HEK293 (cell line): ENCODE data around the gene ISY1.

ENCODE experiments used
- CTCF ChIA-PET: fragments of 350-600 bp; formaldehyde crosslinking; extraction: SDS; loops from one replicate; lab custom pipeline; 2021; ENCODE audit warnings: antibody characterized with exemption; lab: Yijun Ruan, JAX
- POLR2A ChIA-PET: fragments of 300-600 bp; formaldehyde crosslinking; extraction: SDS; loops from one replicate; lab custom pipeline; 2020; ENCODE audit warnings: antibody characterized with exemption, inconsistent platforms; lab: Yijun Ruan, JAX
- H3K27ac ChIP-seq: fragments of 200-500 bp; sonication (Bioruptor generic); 2 replicates; pipeline ENCODE4 v1.5.1; 2014; ENCODE audit warnings: low read depth, low read length, control low read depth, inconsistent platforms; ENCODE audit errors: extremely low read depth
- H3K36me3 ChIP-seq, 2 experiments: fragments of 200-500 bp in 1 of 2; sonication (Bioruptor generic) in 1 of 2; 1 replicate in 1 of 2; 2 replicates in 1 of 2; pipeline ENCODE4 v1.5.1; 2014 to 2017; ENCODE audit warnings: inconsistent platforms in 2 of 2, low read length in 2 of 2; ENCODE audit not compliant: control insufficient read depth in 2 of 2, insufficient read depth in 1 of 2
- H3K4me1 ChIP-seq: fragments of 200-500 bp; sonication (Bioruptor generic); 2 replicates; pipeline ENCODE4 v1.5.1; 2014; ENCODE audit warnings: mild to moderate bottlenecking, low read length, inconsistent platforms; ENCODE audit not compliant: control insufficient read depth, insufficient read depth
- H3K4me3 ChIP-seq: 2 replicates; pipeline ENCODE4 v1.5.1; 2011; ENCODE audit warnings: low read depth, mild to moderate bottlenecking, control low read depth, low read length, moderate library complexity
- H3K9me3 ChIP-seq: fragments of 200-500 bp; sonication (Bioruptor generic); 2 replicates; pipeline ENCODE4 v1.5.1; 2014; ENCODE audit warnings: low read depth, low read length, inconsistent platforms; ENCODE audit not compliant: control insufficient read depth, insufficient read depth
- BCL11A ChIP-seq: fragments of 450-650 bp; formaldehyde crosslinking; IDR thresholded peaks from 2 replicates; pipeline ENCODE4 v1.5.1; 2016; ENCODE audit warnings: low read depth, missing biosample characterization, missing genetic modification characterization
- GLI2 ChIP-seq: fragments of 450-650 bp; formaldehyde crosslinking; IDR thresholded peaks from 2 replicates; pipeline ENCODE4; 2017; ENCODE audit warnings: missing biosample characterization, missing genetic modification characterization, low read depth, borderline replicate concordance
- HOXA7 ChIP-seq: sonication (generic); formaldehyde crosslinking; IDR thresholded peaks from 2 replicates; pipeline ENCODE4 v1.8.1; 2022; ENCODE audit warnings: missing genetic modification reagents, borderline replicate concordance
- HOXC10 ChIP-seq: sonication (generic); formaldehyde crosslinking; IDR thresholded peaks from 2 replicates; pipeline ENCODE4 v1.8.1; 2023; ENCODE audit warnings: mild to moderate bottlenecking, missing genetic modification reagents
- KLF10 ChIP-seq: fragments of 450-650 bp; IDR thresholded peaks from 2 replicates; pipeline ENCODE4 v1.5.1; 2018; ENCODE audit warnings: missing biosample characterization, mild to moderate bottlenecking, missing genetic modification characterization
- OVOL3 ChIP-seq: fragments of 450-650 bp; formaldehyde crosslinking; IDR thresholded peaks from 2 replicates; pipeline ENCODE4 v1.5.1; 2016; ENCODE audit warnings: missing biosample characterization, missing genetic modification characterization
- RBAK ChIP-seq: fragments of 450-650 bp; formaldehyde crosslinking; IDR thresholded peaks from 2 replicates; pipeline ENCODE4 v1.5.1; 2016; ENCODE audit warnings: missing biosample characterization, missing genetic modification characterization
- SP7 ChIP-seq: fragments of 450-650 bp; formaldehyde crosslinking; IDR thresholded peaks from 2 replicates; pipeline ENCODE4 v1.5.1; 2016; ENCODE audit warnings: missing biosample characterization, missing genetic modification characterization
- ZBTB21 ChIP-seq: fragments of 450-650 bp; formaldehyde crosslinking; IDR thresholded peaks from 2 replicates; pipeline ENCODE4 v1.5.1; 2017; ENCODE audit warnings: missing biosample characterization, missing genetic modification characterization
- ZFP37 ChIP-seq: fragments of 450-650 bp; formaldehyde crosslinking; IDR thresholded peaks from 2 replicates; pipeline ENCODE4 v1.5.1; 2016; ENCODE audit warnings: missing biosample characterization, missing genetic modification characterization
- ZNF211 ChIP-seq: fragments of 450-650 bp; formaldehyde crosslinking; IDR thresholded peaks from 2 replicates; pipeline ENCODE4 v1.5.1; 2016; ENCODE audit warnings: low read depth, missing biosample characterization, missing genetic modification characterization
- ZNF221 ChIP-seq: fragments of 450-650 bp; formaldehyde crosslinking; IDR thresholded peaks from 2 replicates; pipeline ENCODE4 v1.5.1; 2017; ENCODE audit warnings: missing biosample characterization, missing genetic modification characterization, borderline replicate concordance
- ZNF239 ChIP-seq: fragments of 450-650 bp; formaldehyde crosslinking; IDR thresholded peaks from 2 replicates; pipeline ENCODE4 v1.5.1; 2016; ENCODE audit warnings: missing biosample characterization, missing genetic modification characterization
- ZNF391 ChIP-seq: fragments of 450-650 bp; formaldehyde crosslinking; IDR thresholded peaks from 2 replicates; pipeline ENCODE4 v1.5.1; 2016; ENCODE audit warnings: low read depth, missing biosample characterization, missing genetic modification characterization, borderline replicate concordance
- ZNF501 ChIP-seq: fragments of 450-650 bp; formaldehyde crosslinking; IDR thresholded peaks from 2 replicates; pipeline ENCODE4 v1.5.1; 2016; ENCODE audit warnings: missing biosample characterization, missing genetic modification characterization
- ZNF530 ChIP-seq: fragments of 450-650 bp; formaldehyde crosslinking; IDR thresholded peaks from 2 replicates; pipeline ENCODE4 v1.5.1; 2016; ENCODE audit warnings: low read depth, missing biosample characterization, missing genetic modification characterization
- ZNF544 ChIP-seq: fragments of 450-650 bp; formaldehyde crosslinking; IDR thresholded peaks from 2 replicates; pipeline ENCODE4 v1.5.0; 2017; ENCODE audit warnings: missing biosample characterization, missing genetic modification characterization
- ZNF548 ChIP-seq: fragments of 450-650 bp; formaldehyde crosslinking; IDR thresholded peaks from 2 replicates; pipeline ENCODE4 v1.5.1; 2016; ENCODE audit warnings: missing biosample characterization, missing genetic modification characterization
- ZNF558 ChIP-seq: fragments of 450-650 bp; formaldehyde crosslinking; IDR thresholded peaks from 2 replicates; pipeline ENCODE4 v1.5.1; 2016; ENCODE audit warnings: missing biosample characterization, missing genetic modification characterization
- ZNF596 ChIP-seq: fragments of 450-650 bp; IDR thresholded peaks from 2 replicates; pipeline ENCODE4 v1.5.0; 2018; ENCODE audit warnings: missing biosample characterization, mild to moderate bottlenecking, missing genetic modification characterization, moderate library complexity
- ZNF629 ChIP-seq: fragments of 450-650 bp; formaldehyde crosslinking; IDR thresholded peaks from 2 replicates; pipeline ENCODE4 v1.5.1; 2017; ENCODE audit warnings: missing biosample characterization, missing genetic modification characterization
- ZNF768 ChIP-seq: fragments of 450-650 bp; formaldehyde crosslinking; IDR thresholded peaks from 2 replicates; pipeline ENCODE4 v1.5.1; 2018; ENCODE audit warnings: missing biosample characterization, mild to moderate bottlenecking, missing genetic modification characterization
- ZNF792 ChIP-seq: fragments of 450-650 bp; formaldehyde crosslinking; IDR thresholded peaks from 2 replicates; pipeline ENCODE4 v1.5.1; 2016; ENCODE audit warnings: missing biosample characterization, missing genetic modification characterization
- ZSCAN23 ChIP-seq: fragments of 450-650 bp; formaldehyde crosslinking; IDR thresholded peaks from 2 replicates; pipeline ENCODE4 v1.5.1; 2016; ENCODE audit warnings: missing biosample characterization, missing genetic modification characterization
- TF ChIP-seq, protein P1 (sequence below): IDR thresholded peaks from 2 replicates; pipeline ENCODE4 v1.6.1; 2011; ENCODE audit warnings: mild to moderate bottlenecking, low read depth, low read length, borderline replicate concordance
- TF ChIP-seq, protein P2 (sequence below): fragments of 450-650 bp; formaldehyde crosslinking; conservative IDR thresholded peaks from 2 replicates; pipeline ENCODE4 v1.5.1; 2016; ENCODE audit warnings: low read depth, missing biosample characterization, missing genetic modification characterization
- TF ChIP-seq, protein P3 (sequence below): fragments of 450-650 bp; formaldehyde crosslinking; IDR thresholded peaks from 2 replicates; pipeline ENCODE4 v1.5.1; 2016; ENCODE audit warnings: missing biosample characterization, missing genetic modification characterization
- TF ChIP-seq, protein P4 (sequence below): fragments of 450-650 bp; formaldehyde crosslinking; IDR thresholded peaks from 2 replicates; pipeline ENCODE4 v1.5.1; 2017; ENCODE audit warnings: missing biosample characterization, missing genetic modification characterization

The ISY1 gene

DNA sequence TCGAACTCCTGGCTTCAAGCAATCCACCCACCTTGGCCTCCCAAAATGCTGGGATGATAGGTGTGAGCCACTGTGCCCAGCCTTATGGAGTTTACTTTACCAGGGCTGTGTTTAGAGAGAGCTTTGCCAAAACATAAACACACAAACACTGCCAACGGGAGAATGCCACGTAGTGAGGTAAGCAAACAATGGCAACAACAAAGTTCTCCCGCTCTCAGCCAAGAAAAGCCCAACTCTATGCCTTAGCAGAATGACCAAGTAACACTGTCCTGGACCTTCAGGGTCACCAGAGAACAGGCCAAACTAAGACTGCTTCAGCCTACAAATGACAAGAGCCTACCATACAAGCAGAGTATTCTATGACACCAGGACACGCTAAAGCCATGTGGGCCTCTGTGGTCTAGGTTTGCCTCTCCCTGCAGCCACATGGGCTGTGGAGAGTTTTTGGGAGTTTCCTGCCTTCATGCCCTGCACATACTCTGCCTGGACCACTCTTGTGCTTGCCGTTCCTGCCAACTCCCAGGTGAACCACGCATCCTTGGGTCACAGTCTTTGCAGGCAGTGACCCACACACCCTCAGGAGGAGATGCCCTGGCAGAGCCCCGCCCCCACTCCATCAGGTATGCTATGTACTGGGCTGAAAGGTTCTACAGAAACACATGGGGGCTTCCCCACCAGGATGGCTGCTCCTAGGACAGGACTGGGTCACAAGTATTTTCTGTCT lies 44.4 kb upstream of the ISY1 start:
- ChIA-PET CTCF (no interaction called here), POLR2A (no interaction called here)
- H3K36me3 ChIP-seq = no peaks in the 10 kb centered on the region
- H3K27ac ChIP-seq = no peak overlapping the region
- no peak overlapping the region for H3K4me3 ChIP-seq
- TF ChIP-seq ZNF221 (tag by site-specific recombination) (no peak), ZNF544 (tag by site-specific recombination) (no peak), ZNF501 (tag by site-specific recombination) (no peak), ZNF768 (tag by site-specific recombination) (no peak), RBAK (tag by site-specific recombination) (no peak), ZNF391 (no peak), OVOL3 (tag by site-specific recombination) (no peak), ZNF629 (no peak)
- TF ChIP-seq, protein P1, sequence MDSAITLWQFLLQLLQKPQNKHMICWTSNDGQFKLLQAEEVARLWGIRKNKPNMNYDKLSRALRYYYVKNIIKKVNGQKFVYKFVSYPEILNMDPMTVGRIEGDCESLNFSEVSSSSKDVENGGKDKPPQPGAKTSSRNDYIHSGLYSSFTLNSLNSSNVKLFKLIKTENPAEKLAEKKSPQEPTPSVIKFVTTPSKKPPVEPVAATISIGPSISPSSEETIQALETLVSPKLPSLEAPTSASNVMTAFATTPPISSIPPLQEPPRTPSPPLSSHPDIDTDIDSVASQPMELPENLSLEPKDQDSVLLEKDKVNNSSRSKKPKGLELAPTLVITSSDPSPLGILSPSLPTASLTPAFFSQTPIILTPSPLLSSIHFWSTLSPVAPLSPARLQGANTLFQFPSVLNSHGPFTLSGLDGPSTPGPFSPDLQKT = no peak
- TF ChIP-seq, protein P2, sequence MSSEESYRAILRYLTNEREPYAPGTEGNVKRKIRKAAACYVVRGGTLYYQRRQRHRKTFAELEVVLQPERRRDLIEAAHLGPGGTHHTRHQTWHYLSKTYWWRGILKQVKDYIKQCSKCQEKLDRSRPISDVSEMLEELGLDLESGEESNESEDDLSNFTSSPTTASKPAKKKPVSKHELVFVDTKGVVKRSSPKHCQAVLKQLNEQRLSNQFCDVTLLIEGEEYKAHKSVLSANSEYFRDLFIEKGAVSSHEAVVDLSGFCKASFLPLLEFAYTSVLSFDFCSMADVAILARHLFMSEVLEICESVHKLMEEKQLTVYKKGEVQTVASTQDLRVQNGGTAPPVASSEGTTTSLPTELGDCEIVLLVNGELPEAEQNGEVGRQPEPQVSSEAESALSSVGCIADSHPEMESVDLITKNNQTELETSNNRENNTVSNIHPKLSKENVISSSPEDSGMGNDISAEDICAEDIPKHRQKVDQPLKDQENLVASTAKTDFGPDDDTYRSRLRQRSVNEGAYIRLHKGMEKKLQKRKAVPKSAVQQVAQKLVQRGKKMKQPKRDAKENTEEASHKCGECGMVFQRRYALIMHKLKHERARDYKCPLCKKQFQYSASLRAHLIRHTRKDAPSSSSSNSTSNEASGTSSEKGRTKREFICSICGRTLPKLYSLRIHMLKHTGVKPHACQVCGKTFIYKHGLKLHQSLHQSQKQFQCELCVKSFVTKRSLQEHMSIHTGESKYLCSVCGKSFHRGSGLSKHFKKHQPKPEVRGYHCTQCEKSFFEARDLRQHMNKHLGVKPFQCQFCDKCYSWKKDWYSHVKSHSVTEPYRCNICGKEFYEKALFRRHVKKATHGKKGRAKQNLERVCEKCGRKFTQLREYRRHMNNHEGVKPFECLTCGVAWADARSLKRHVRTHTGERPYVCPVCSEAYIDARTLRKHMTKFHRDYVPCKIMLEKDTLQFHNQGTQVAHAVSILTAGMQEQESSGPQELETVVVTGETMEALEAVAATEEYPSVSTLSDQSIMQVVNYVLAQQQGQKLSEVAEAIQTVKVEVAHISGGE (tag by site-specific recombination) = no peak
- no peaks in the 10 kb centered on the region for H3K9me3 ChIP-seq
- H3K4me1 ChIP-seq = no peaks in the 10 kb centered on the region

DNA sequence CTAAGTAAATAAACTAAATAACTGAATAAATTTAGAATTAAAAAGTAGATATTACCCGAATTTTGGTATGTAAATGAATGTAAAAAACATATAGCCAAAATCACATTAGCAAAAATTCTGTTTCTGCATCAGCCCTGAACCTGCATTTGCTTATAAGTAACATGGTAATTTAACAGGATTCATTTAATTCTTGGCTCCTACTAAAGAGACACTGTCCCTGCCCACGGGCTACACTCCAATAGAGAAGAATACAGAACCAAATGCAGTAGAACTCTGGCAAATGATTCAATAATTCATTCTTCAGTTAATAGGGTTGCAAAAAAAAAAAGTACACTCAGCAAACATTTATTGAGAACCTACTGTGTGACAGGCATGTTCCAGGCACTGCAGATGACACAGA lies 43.6 kb upstream of the ISY1 start:
- Histone ChIP-seq H3K36me3 (no peaks in the 10 kb centered on the region), H3K9me3 (no peaks in the 10 kb centered on the region), H3K27ac (no peak overlapping the region), H3K4me1 (no peaks in the 10 kb centered on the region), H3K4me3 (no peak overlapping the region)
- CTCF ChIA-PET = interaction anchor here (1.2 to 1.4 kb wide), 2 partner anchors 19 to 41 kb away, joined by 3 to 5 read pairs; no protein-coding TSS in a partner anchor
- TF ChIP-seq ZSCAN23 (tag by site-specific recombination) (no peak), ZFP37 (no peak), ZNF548 (tag by site-specific recombination) (no peak), ZNF530 (tag by site-specific recombination) (no peak), BCL11A (tag by site-specific recombination) (no peak), ZBTB21 (tag by site-specific recombination) (no peak), ZNF211 (tag by site-specific recombination) (no peak), ZNF792 (tag by site-specific recombination) (no peak), ZNF239 (no peak), KLF10 (no peak), ZNF596 (no peak), ZNF558 (tag by site-specific recombination) (no peak), HOXC10 (CRISPR knock-in tag) (no peak), HOXA7 (CRISPR knock-in tag) (no peak), SP7 (tag by site-specific recombination) (no peak), GLI2 (tag by site-specific recombination) (no peak)
- TF ChIP-seq, protein P3, sequence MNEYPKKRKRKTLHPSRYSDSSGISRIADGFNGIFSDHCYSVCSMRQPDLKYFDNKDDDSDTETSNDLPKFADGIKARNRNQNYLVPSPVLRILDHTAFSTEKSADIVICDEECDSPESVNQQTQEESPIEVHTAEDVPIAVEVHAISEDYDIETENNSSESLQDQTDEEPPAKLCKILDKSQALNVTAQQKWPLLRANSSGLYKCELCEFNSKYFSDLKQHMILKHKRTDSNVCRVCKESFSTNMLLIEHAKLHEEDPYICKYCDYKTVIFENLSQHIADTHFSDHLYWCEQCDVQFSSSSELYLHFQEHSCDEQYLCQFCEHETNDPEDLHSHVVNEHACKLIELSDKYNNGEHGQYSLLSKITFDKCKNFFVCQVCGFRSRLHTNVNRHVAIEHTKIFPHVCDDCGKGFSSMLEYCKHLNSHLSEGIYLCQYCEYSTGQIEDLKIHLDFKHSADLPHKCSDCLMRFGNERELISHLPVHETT (tag by site-specific recombination) = no peak
- TF ChIP-seq, protein P4, sequence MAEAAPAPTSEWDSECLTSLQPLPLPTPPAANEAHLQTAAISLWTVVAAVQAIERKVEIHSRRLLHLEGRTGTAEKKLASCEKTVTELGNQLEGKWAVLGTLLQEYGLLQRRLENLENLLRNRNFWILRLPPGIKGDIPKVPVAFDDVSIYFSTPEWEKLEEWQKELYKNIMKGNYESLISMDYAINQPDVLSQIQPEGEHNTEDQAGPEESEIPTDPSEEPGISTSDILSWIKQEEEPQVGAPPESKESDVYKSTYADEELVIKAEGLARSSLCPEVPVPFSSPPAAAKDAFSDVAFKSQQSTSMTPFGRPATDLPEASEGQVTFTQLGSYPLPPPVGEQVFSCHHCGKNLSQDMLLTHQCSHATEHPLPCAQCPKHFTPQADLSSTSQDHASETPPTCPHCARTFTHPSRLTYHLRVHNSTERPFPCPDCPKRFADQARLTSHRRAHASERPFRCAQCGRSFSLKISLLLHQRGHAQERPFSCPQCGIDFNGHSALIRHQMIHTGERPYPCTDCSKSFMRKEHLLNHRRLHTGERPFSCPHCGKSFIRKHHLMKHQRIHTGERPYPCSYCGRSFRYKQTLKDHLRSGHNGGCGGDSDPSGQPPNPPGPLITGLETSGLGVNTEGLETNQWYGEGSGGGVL (tag by site-specific recombination) = no peak
- POLR2A ChIA-PET = no interaction called here
